ENCODE measurements around the gene UBLCP1. TPM values are rescaled to one million over a fixed set of nuclear protein-coding genes. Genes with fewer than 3 reads are reported as not detected.

UBLCP1 gene
- total and polyA plus RNA-seq, 2 donors (not counting 1 experiment from before 2014, with no cell fraction given): 9.6 to 25.1 TPM

GRCh38 chr5:159249158-159249557, 13.9 kb upstream of the UBLCP1 start:
- H3K9me3 Mint-ChIP-seq (ENCODE audit: insufficient read depth): no peaks in the 10 kb centered on the region
- Histone ChIP-seq H3K4me1 (ENCODE audit: control insufficient read depth in 2 of 2, insufficient read depth in 2 of 2, low read length in 2 of 2) (no peaks in the 10 kb centered on the region), H2AFZ (ENCODE audit: insufficient read depth, low read depth, low read length, poor library complexity, severe bottlenecking) (no peak overlapping the region), H3K36me3 (replicated peaks in 1 of 2; ENCODE audit: control extremely low read depth in 1 of 2, control insufficient read depth in 1 of 2, extremely low read depth in 1 of 2, insufficient read depth in 2 of 2, low read length in 1 of 2) (no peaks in the 10 kb centered on the region), H3K27me3 (replicated peaks in 1 of 4; ENCODE audit: control extremely low read depth in 1 of 4, control insufficient read depth in 3 of 4, insufficient read depth in 4 of 4, low read length in 3 of 4) (peaks cover 0 to 4% (median 0%) of the 10 kb centered on the region in 4 experiments), H3K9me3 (ENCODE audit: control extremely low read depth in 1 of 3, control insufficient read depth in 2 of 3, insufficient read depth in 1 of 3, low read length in 2 of 3) (peaks cover 0 to 1% (median 0%) of the 10 kb centered on the region in 3 donors), H3K79me2 (ENCODE audit: control insufficient read depth, insufficient read depth, low read length) (no peaks in the 10 kb centered on the region), H3K27ac (ENCODE audit: low read length in 2 of 2) (no peak overlapping the region), H3K4me3 (ENCODE audit: control extremely low read depth in 1 of 5, extremely low read depth in 1 of 5, insufficient read depth in 1 of 5, low read depth in 2 of 5, low read length in 4 of 5) (no peak overlapping the region), H4K20me1 (ENCODE audit: control insufficient read depth, insufficient read depth, low read length, poor library complexity, severe bottlenecking) (no peaks in the 10 kb centered on the region), H3K9ac (ENCODE audit: low read length) (no peak overlapping the region), H3K4me2 (replicated peaks; ENCODE audit: low read depth, low read length, poor library complexity, severe bottlenecking) (no peak overlapping the region)
- ATAC-seq (ENCODE audit: low read depth) (no peak), DNase-seq (no peak)
- no peak for TF ChIP-seq CTCF (IDR thresholded peaks at IDR 0.05)
- TF ChIP-seq EZH2 (IDR thresholded peaks at IDR 0.05; ENCODE audit: borderline replicate concordance, insufficient read depth, low read depth, low read length, poor library complexity, severe bottlenecking): no peak
- H3K27ac Mint-ChIP-seq: no peak overlapping the region
- POLR2A ChIA-PET: no interaction called here
- intact Hi-C loops (cut with micrococcal nuclease): no loop called here
- WGBS (ENCODE audit: insufficient coverage): no CpG with 5 or more reads among the region's 2 CpGs
- H3K27me3 Mint-ChIP-seq: peaks cover 13% of the 10 kb centered on the region
- CTCF ChIA-PET: no interaction called here
- no peak overlapping the region for H3K4me3 Mint-ChIP-seq
- H3K4me1 Mint-ChIP-seq: no peaks in the 10 kb centered on the region

GRCh38 chr5:159252195-159252594, 10.9 kb upstream of the UBLCP1 start:
- Histone ChIP-seq H4K20me1 (ENCODE audit: control insufficient read depth, insufficient read depth, low read length, poor library complexity, severe bottlenecking) (no peaks in the 10 kb centered on the region), H3K79me2 (ENCODE audit: control insufficient read depth, insufficient read depth, low read length) (peaks cover 3% of the 10 kb centered on the region), H3K9me3 (ENCODE audit: control extremely low read depth in 1 of 3, control insufficient read depth in 2 of 3, insufficient read depth in 1 of 3, low read length in 2 of 3) (peaks cover 0 to 1% (median 0%) of the 10 kb centered on the region in 3 donors), H3K36me3 (replicated peaks in 1 of 2; ENCODE audit: control extremely low read depth in 1 of 2, control insufficient read depth in 1 of 2, extremely low read depth in 1 of 2, insufficient read depth in 2 of 2, low read length in 1 of 2) (no peaks in the 10 kb centered on the region), H3K4me1 (ENCODE audit: control insufficient read depth in 2 of 2, insufficient read depth in 2 of 2, low read length in 2 of 2) (no peaks in the 10 kb centered on the region), H3K27me3 (replicated peaks in 1 of 4; ENCODE audit: control extremely low read depth in 1 of 4, control insufficient read depth in 3 of 4, insufficient read depth in 4 of 4, low read length in 3 of 4) (peaks cover 0 to 3% (median 0%) of the 10 kb centered on the region in 4 experiments), H3K9ac (ENCODE audit: low read length) (no peak overlapping the region), H3K4me2 (replicated peaks; ENCODE audit: low read depth, low read length, poor library complexity, severe bottlenecking) (no peak overlapping the region), H3K27ac (ENCODE audit: low read length in 2 of 2) (no peak overlapping the region), H2AFZ (ENCODE audit: insufficient read depth, low read depth, low read length, poor library complexity, severe bottlenecking) (no peak overlapping the region), H3K4me3 (ENCODE audit: control extremely low read depth in 1 of 5, extremely low read depth in 1 of 5, insufficient read depth in 1 of 5, low read depth in 2 of 5, low read length in 4 of 5) (no peak overlapping the region)
- H3K27ac Mint-ChIP-seq: no peak overlapping the region
- H3K4me1 Mint-ChIP-seq: no peaks in the 10 kb centered on the region
- DNase-seq (no peak), ATAC-seq (ENCODE audit: low read depth) (no peak)
- ChIA-PET CTCF (interaction anchor here (1.1 kb wide), 1 partner anchor 95 kb away, joined by 3 read pairs; no protein-coding TSS in a partner anchor), POLR2A (no interaction called here)
- H3K4me3 Mint-ChIP-seq: no peak overlapping the region
- no CpG with 5 or more reads among the region's 1 CpG for WGBS (ENCODE audit: insufficient coverage)
- intact Hi-C loops (cut with micrococcal nuclease): no loop called here
- no peaks in the 10 kb centered on the region for H3K9me3 Mint-ChIP-seq (ENCODE audit: insufficient read depth)
- H3K27me3 Mint-ChIP-seq: peaks cover 33% of the 10 kb centered on the region
- no peak for TF ChIP-seq EZH2 (IDR thresholded peaks at IDR 0.05; ENCODE audit: borderline replicate concordance, insufficient read depth, low read depth, low read length, poor library complexity, severe bottlenecking)
- no peak for TF ChIP-seq CTCF (IDR thresholded peaks at IDR 0.05)
